BLaER1 (cell line): ENCODE measurements around the gene HS3ST2.

ENCODE experiments used
- H3K27ac ChIP-seq: shearing (Covaris generic); formaldehyde crosslinking; 2 replicates; pipeline ENCODE4 v1.8.1; 2022
- H3K27me3 ChIP-seq: shearing (Covaris generic); formaldehyde crosslinking; 2 replicates; pipeline ENCODE4 v1.8.1; 2022
- H3K36me3 ChIP-seq: shearing (Covaris generic); formaldehyde crosslinking; 2 replicates; pipeline ENCODE4 v1.8.1; 2022
- H3K4me1 ChIP-seq: shearing (Covaris generic); formaldehyde crosslinking; 2 replicates; pipeline ENCODE4 v1.8.1; 2022
- H3K4me2 ChIP-seq: shearing (Covaris generic); formaldehyde crosslinking; 2 replicates; pipeline ENCODE4 v1.8.1; 2022
- H3K4me3 ChIP-seq: shearing (Covaris generic); formaldehyde crosslinking; 2 replicates; pipeline ENCODE4 v1.8.1; 2022
- H3K9ac ChIP-seq: shearing (Covaris generic); formaldehyde crosslinking; 2 replicates; pipeline ENCODE4 v1.8.1; 2022
- H3K9me3 ChIP-seq: shearing (Covaris generic); formaldehyde crosslinking; 2 replicates; pipeline ENCODE4 v1.8.1; 2022
- H4K20me1 ChIP-seq: shearing (Covaris generic); formaldehyde crosslinking; 2 replicates; pipeline ENCODE4 v1.8.1; 2022
- Cebpa-rat ChIP-seq: shearing (Covaris generic); IDR thresholded peaks from 2 replicates; pipeline ENCODE4 v1.8.1; 2022

HS3ST2 gene

DNA sequence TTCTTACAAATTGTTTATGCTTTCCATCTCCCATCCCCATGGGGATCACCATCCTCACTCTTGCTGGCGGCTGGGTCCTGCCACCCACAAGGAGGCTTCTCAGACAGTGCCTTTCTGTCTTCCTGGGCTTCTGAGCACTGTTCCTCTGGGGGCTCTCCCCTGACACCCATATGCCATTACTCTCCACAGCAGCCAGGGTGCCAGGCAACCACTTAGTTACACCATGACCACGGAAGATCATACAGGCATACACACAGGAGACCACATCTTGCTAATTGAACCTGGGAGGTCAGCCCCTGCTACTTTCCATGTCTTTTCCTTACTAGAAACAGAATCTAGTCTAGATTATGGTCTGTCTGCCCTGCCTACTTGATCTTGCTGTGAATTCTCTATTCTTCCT lies 27.7 kb upstream of the HS3ST2 start:
- no peaks in the 10 kb centered on the region for H3K9me3 ChIP-seq
- no peak overlapping the region for H3K4me2 ChIP-seq
- no peak overlapping the region for H3K9ac ChIP-seq
- no peak overlapping the region for H3K4me3 ChIP-seq
- peaks cover 21% of the 10 kb centered on the region for H3K4me1 ChIP-seq
- H3K27me3 ChIP-seq: no peaks in the 10 kb centered on the region
- no peak for TF ChIP-seq Cebpa-rat
- H4K20me1 ChIP-seq: no peaks in the 10 kb centered on the region
- no peaks in the 10 kb centered on the region for H3K36me3 ChIP-seq
- no peak overlapping the region for H3K27ac ChIP-seq

DNA sequence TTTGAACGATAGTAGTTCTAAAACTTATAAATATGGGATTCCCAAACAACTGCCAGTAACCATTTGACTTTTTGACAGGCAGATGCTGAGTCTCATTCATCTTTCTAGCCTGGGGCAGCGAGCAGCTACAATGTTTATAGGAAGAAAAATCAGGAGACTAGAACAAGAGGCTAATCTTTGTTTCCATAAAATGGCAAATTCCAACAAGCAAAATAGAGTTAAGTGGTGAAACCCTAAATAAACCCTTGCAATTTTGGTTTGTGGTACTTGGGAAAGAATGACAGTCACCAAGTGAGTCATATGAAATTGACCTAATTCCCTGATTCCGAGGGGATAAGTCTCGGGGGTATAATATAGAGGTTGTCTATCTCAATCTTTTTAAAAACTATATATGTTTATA lies 27.3 kb upstream of the HS3ST2 start:
- H3K27me3 ChIP-seq: no peaks in the 10 kb centered on the region
- no peak overlapping the region for H3K4me3 ChIP-seq
- no peak overlapping the region for H3K9ac ChIP-seq
- TF ChIP-seq Cebpa-rat: no peak
- H3K4me2 ChIP-seq: no peak overlapping the region
- H4K20me1 ChIP-seq: no peaks in the 10 kb centered on the region
- no peaks in the 10 kb centered on the region for H3K9me3 ChIP-seq
- H3K27ac ChIP-seq: no peak overlapping the region
- peaks cover 21% of the 10 kb centered on the region for H3K4me1 ChIP-seq
- no peaks in the 10 kb centered on the region for H3K36me3 ChIP-seq

GRCh38 chr16:22787466-22788192 lies 26.3 kb upstream of the HS3ST2 start:
- Histone ChIP-seq H3K9ac (no peak overlapping the region), H3K9me3 (no peaks in the 10 kb centered on the region), H3K27me3 (no peaks in the 10 kb centered on the region), H3K4me1 (peaks cover 21% of the 10 kb centered on the region), H3K4me3 (no peak overlapping the region), H3K4me2 (peak overlapping the region; percentile 54), H4K20me1 (no peaks in the 10 kb centered on the region), H3K36me3 (no peaks in the 10 kb centered on the region), H3K27ac (no peak overlapping the region)
- no peak for TF ChIP-seq Cebpa-rat

- H3K27ac ChIP-seq: no peak overlapping the region
- no peak overlapping the region for H3K9ac ChIP-seq
- H3K4me3 ChIP-seq: no peak overlapping the region
- no peak for TF ChIP-seq Cebpa-rat
- no peaks in the 10 kb centered on the region for H3K27me3 ChIP-seq
- peaks cover 21% of the 10 kb centered on the region for H3K4me1 ChIP-seq
- peak overlapping the region; percentile 54 for H3K4me2 ChIP-seq
- no peaks in the 10 kb centered on the region for H4K20me1 ChIP-seq
- H3K9me3 ChIP-seq: no peaks in the 10 kb centered on the region
- H3K36me3 ChIP-seq: no peaks in the 10 kb centered on the region
These were observed 25.8 kb upstream of the HS3ST2 start for GRCh38 chr16:22788193-22788530.

DNA sequence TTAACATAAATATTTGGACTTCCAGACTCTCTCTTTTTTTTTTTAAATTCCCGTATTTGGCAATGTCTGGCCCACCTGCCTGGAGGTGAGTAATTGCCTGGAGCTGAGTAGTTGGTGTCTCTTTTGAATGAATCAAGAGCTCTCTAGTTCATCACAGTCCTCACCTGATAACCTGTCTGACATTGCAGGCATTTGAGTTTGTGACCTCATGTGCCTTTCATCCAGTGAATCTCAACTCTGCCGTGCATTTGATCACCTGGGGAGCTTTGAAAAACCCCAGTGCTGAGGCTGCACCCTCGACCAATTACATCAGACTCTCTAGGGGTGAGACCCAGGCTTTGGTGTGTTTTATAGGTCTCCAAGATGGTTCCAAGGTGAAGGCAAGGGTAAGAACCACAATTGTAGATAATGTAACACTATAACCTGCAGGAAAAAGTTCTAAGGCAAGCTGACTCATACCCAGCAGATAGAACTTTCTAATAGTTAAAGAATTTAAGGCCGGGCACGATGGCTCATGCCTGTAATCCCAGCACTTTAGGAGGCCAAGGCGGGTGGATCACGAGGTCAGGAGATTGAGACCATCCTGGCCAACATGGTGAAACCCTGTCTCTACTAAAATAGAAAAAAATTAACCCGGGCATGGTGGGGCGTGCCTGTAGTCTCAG lies 24.5 kb upstream of the HS3ST2 start:
- no peaks in the 10 kb centered on the region for H3K36me3 ChIP-seq
- TF ChIP-seq Cebpa-rat: no peak
- no peak overlapping the region for H3K4me2 ChIP-seq
- no peak overlapping the region for H3K27ac ChIP-seq
- peaks cover 21% of the 10 kb centered on the region for H3K4me1 ChIP-seq
- H3K27me3 ChIP-seq: no peaks in the 10 kb centered on the region
- no peak overlapping the region for H3K4me3 ChIP-seq
- H3K9ac ChIP-seq: no peak overlapping the region
- no peaks in the 10 kb centered on the region for H4K20me1 ChIP-seq
- peaks cover 10% of the 10 kb centered on the region for H3K9me3 ChIP-seq

GRCh38 chr16:22797551-22797950 lies 16.4 kb upstream of the HS3ST2 start:
- Histone ChIP-seq H3K9ac (no peak overlapping the region), H3K36me3 (no peaks in the 10 kb centered on the region), H3K4me1 (peaks cover 8% of the 10 kb centered on the region; the same call in 1 of the 2 replicates), H4K20me1 (no peaks in the 10 kb centered on the region), H3K27me3 (no peaks in the 10 kb centered on the region), H3K4me3 (no peak overlapping the region), H3K9me3 (peaks cover 22% of the 10 kb centered on the region), H3K4me2 (no peak overlapping the region), H3K27ac (no peak overlapping the region)
- no peak for TF ChIP-seq Cebpa-rat

DNA sequence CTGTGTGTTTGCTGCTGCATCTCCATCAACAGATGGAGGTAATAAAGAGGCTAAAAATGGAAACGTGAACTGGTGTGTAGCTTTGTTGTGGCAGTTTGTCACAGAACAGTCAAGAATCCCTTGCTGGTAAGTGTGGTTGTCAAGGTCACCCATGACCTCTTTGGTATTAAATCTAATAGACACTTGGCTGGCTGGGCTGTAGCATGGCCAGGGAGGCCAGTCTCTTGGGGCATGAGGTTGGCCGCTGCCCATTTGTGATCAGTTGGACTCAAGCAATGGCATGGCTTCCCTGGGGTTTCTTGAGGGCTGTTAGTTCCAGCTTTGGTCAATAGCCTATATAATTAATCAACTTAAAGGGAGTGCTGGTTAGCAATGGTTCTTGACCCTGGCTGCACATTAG lies 14.8 kb upstream of the HS3ST2 start:
- Histone ChIP-seq H3K4me2 (peak overlapping the region; percentile 23; the same call in 1 of the 2 replicates), H3K9ac (no peak overlapping the region), H3K27me3 (no peaks in the 10 kb centered on the region), H3K4me1 (peaks cover 8% of the 10 kb centered on the region; the same call in 1 of the 2 replicates), H3K9me3 (peaks cover 15% of the 10 kb centered on the region), H4K20me1 (no peaks in the 10 kb centered on the region), H3K27ac (no peak overlapping the region), H3K4me3 (no peak overlapping the region), H3K36me3 (no peaks in the 10 kb centered on the region)
- TF ChIP-seq Cebpa-rat: no peak

DNA sequence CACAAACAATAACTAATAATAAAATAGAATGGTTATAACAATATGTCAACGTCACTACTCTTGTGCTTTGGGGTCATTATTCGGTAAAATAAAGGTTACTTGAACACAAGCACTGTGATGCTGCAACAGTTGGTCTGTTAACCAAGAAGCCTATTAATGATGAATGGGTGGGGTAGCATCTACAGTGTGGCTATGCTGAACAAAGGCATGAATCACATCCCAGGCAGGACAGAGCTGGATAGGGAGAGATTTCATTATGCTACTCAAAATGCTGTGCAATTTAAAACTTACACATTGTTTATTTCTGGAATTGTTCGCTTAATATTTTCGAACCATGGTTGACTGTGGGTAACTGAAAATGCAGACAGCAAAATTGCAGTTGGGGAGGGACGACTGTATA lies 9.1 kb upstream of the HS3ST2 start:
- H3K9me3 ChIP-seq: no peaks in the 10 kb centered on the region
- H3K9ac ChIP-seq: no peak overlapping the region
- TF ChIP-seq Cebpa-rat: no peak
- H3K4me3 ChIP-seq: no peak overlapping the region
- H4K20me1 ChIP-seq: no peaks in the 10 kb centered on the region
- no peak overlapping the region for H3K27ac ChIP-seq
- peaks cover 4% of the 10 kb centered on the region for H3K4me1 ChIP-seq
- no peaks in the 10 kb centered on the region for H3K27me3 ChIP-seq
- H3K4me2 ChIP-seq: no peak overlapping the region
- H3K36me3 ChIP-seq: no peaks in the 10 kb centered on the region

GRCh38 chr16:22805326-22805725 lies 8.6 kb upstream of the HS3ST2 start:
- Histone ChIP-seq H3K4me3 (no peak overlapping the region), H3K36me3 (no peaks in the 10 kb centered on the region), H3K4me1 (peaks cover 8% of the 10 kb centered on the region), H3K27ac (no peak overlapping the region), H4K20me1 (no peaks in the 10 kb centered on the region), H3K9ac (no peak overlapping the region), H3K9me3 (no peaks in the 10 kb centered on the region), H3K4me2 (no peak overlapping the region), H3K27me3 (no peaks in the 10 kb centered on the region)
- TF ChIP-seq Cebpa-rat: no peak

GRCh38 chr16:22806811-22807210 lies 7.2 kb upstream of the HS3ST2 start:
- Histone ChIP-seq H3K9me3 (no peaks in the 10 kb centered on the region), H3K4me3 (no peak overlapping the region), H3K9ac (no peak overlapping the region), H3K36me3 (no peaks in the 10 kb centered on the region), H3K4me1 (peaks cover 12% of the 10 kb centered on the region), H3K27me3 (no peaks in the 10 kb centered on the region), H3K4me2 (no peak overlapping the region), H4K20me1 (no peaks in the 10 kb centered on the region), H3K27ac (no peak overlapping the region)
- no peak for TF ChIP-seq Cebpa-rat
